ENCODE data around the gene NUB1.

Gene NUB1

DNA sequence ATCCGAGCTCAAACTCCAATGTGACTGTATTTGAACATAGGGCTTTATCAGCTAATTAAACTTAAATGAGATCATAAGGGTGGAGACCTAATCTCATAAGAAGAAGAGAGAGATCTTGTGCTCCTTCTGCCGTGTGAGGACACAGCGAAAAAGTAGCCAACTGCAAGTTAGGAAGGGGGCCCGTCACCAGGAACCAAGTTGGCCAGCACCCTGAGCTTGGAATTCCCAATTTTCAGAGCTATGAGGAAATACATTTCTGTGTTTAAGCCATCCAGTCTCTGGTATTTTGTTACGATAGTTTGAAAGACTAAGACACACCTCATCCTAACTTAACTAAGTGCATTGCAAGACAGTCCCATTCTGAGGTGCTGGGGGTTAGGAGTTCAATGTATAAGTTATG lies 82.3 kb downstream of the NUB1 start:
- DNase-seq (ENCODE audit: low read depth) = no peak

- DNase-seq (ENCODE audit: low read depth) = no peak
Observed at GRCh38 chr7:151424799-151425198, 83.2 kb downstream of the NUB1 start.

DNA sequence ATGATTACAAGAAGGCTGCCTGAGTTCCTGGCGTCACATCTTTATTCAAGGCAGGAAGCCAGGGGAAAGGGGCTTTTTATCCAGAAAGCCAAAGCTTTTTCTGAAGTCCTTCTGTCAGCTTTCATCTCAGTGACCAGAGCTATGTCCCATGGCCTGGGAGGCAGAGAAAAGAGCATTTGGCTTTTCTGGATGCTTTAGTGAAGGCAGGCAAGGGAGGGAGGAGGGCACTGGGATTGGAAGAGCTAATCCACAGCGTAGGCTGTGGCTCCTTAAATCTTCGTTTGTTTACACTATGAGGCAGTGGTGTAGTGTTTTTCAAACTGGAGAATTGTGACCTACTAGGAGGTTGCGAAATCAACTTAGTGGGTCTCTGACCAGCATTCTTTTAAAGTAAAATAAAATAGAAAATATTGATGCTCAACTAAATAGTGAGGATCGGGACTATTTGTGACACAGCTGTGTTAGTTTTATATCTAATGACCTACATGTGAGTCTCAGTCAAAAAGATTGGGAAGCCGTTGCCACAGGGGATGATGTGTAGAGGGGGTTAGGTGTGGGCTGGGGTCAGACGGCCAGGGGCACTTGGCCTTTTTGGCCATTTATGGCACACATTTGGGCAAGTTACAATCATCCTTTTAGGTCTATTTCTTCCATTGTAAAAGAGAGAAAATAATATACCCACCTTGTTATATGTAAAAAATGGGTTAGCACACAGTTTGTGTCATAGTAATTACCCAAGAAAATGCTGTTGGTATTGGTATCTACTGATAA lies 84.2 kb downstream of the NUB1 start:
- no peak for DNase-seq (ENCODE audit: low read depth)

DNA sequence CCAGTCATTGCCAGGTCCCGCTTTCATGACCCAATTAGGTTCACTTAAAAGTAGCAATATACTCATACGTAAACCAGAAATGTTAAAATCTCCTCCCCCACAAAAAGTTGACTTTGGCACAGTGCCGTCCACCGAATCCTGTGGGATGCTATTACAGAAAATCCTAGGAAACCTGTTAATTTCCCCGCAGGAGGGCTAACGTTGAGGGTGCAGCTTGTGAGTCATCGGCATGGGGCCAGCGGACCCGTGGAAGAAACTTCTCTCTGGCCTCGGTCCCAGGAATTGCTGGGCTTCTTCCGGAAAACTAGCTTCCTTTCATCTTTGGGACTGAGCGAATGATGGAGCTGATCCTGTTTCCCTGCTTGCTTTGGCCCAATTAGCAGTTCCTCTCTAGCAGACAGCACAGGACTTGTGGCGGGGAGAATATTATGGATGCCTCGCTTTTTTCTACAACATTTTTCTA lies 84.9 kb downstream of the NUB1 start:
- DNase-seq (ENCODE audit: low read depth) = no peak

GRCh38 chr7:151426904-151427704 lies 85.5 kb downstream of the NUB1 start:
- no peak for DNase-seq (ENCODE audit: low read depth)

- DNase-seq (ENCODE audit: low read depth) = no peak
Observed at GRCh38 chr7:151427705-151428377, 86.2 kb downstream of the NUB1 start.
